ENCODE data around the gene MTRF1L.
"Not testable (repeated sequence)": the region's sequence is repeated elsewhere in the genome, so short reads cannot be mapped to it uniquely, and the experiment has no call there.

GRCh38 chr6:153000790-153001189 lies 1.7 kb downstream of the MTRF1L start:
- TF ChIP-seq CTCF (IDR thresholded peaks at IDR 0.05; ENCODE audit: low read length); EZH2 (IDR thresholded peaks at IDR 0.05; ENCODE audit: borderline replicate concordance, low read length): not testable (repeated sequence)

Data from OCI-LY1 (cell line).